Sigmoid colon (tissue), 7 donors: Measurements from ENCODE around the gene MMP2. TPM values are rescaled to one million over a fixed set of nuclear protein-coding genes. Genes with fewer than 3 reads are reported as not detected.

Experiments
- DNase-seq: peaks from one replicate; pipeline ENCODE4 v3.0.0-alpha.2; 2019
- H3K27ac ChIP-seq, 4 donors: fragments of 200-600 bp; sonication (generic); one replicate each; pipeline ENCODE4 v1.5.1; 2016 to 2019; ENCODE audit warnings: mild to moderate bottlenecking in 1 of 4
- H3K27me3 ChIP-seq, 3 donors: fragments of 200-600 bp; sonication (generic); one replicate each; pipeline ENCODE4 v1.5.1; 2019; ENCODE audit warnings: mild to moderate bottlenecking in 1 of 3
- H3K36me3 ChIP-seq, 4 donors: fragments of 200-600 bp; sonication (generic); one replicate each; pipeline ENCODE4 v1.5.1; 2016 to 2019
- H3K4me1 ChIP-seq, 4 donors: fragments of 200-600 bp; sonication (generic); one replicate each; pipeline ENCODE4 v1.5.1; 2017 to 2019
- H3K4me3 ChIP-seq, 4 donors: fragments of 200-600 bp; sonication (generic); one replicate each; pipeline ENCODE4 v1.5.1; 2017 to 2019; ENCODE audit warnings: mild to moderate bottlenecking in 2 of 4, moderate library complexity in 1 of 4
- H3K9me3 ChIP-seq, 4 donors: fragments of 200-600 bp in 3 of 4; sonication (generic) in 3 of 4; one replicate each; pipeline versions ENCODE4 v1.5.1 to v1.6.1; 2013 to 2019
- CTCF ChIP-seq, 4 experiments: fragments of 450-650 bp in 3 of 4; fragments of 200-600 bp in 1 of 4; IDR thresholded peaks; one replicate each; pipeline ENCODE4 v1.5.1; 2016 to 2019; ENCODE audit warnings: antibody characterized with exemption in 4 of 4, mild to moderate bottlenecking in 3 of 4, moderate library complexity in 2 of 4
- EP300 ChIP-seq, 4 donors: sonication (generic); formaldehyde crosslinking; IDR thresholded peaks; one replicate each; pipeline ENCODE4 v1.6.1; 2017; ENCODE audit warnings: antibody characterized with exemption in 4 of 4
- POLR2A ChIP-seq, 2 donors: fragments of 450-650 bp; IDR thresholded peaks; one replicate each; pipeline ENCODE4 v1.6.1; 2016; ENCODE audit warnings: antibody characterized with exemption in 2 of 2, mild to moderate bottlenecking in 2 of 2, moderate library complexity in 2 of 2
- POLR2AphosphoS5 ChIP-seq, 4 donors: sonication (generic); formaldehyde crosslinking; IDR thresholded peaks; one replicate each; pipeline ENCODE4 v1.6.1; 2017; ENCODE audit warnings: antibody characterized with exemption in 4 of 4
- WGBS, 2 donors: extraction: QIAGEN DNeasy Blood & Tissue Kit; methylation state at CpG; one replicate each; pipeline ENCODE4 v1.1.7; 2013; 5-methylcytosine and 5-hydroxymethylcytosine counted together
- intact Hi-C: fragments of 100-400 bp; cut with DNase I; formaldehyde crosslinking; loops from one replicate; pipeline ENCODE4 v1.15.1; 2023
- polyA plus RNA-seq, 3 donors: library from polyadenylated mRNA; stranded (reverse); fragments of 200-250 nt; gene quantifications; one replicate each; pipeline ENCODE4 v1.2.3, GENCODE V29; 2013
- total RNA-seq, 4 donors: library from RNA; depleted of rRNA; stranded (reverse); fragments of >200 nt; gene quantifications; one replicate each; pipeline ENCODE4 v1.1.0, GENCODE V29; 2016
- donor health status: healthy with polysubstance abuse.
- donor health status: Bipolar disorder and iron deficiency.
- donor health status: healthy.

The MMP2 gene
- total and polyA plus RNA-seq, 7 donors = 7.2 to 280 (median 142) TPM

DNA sequence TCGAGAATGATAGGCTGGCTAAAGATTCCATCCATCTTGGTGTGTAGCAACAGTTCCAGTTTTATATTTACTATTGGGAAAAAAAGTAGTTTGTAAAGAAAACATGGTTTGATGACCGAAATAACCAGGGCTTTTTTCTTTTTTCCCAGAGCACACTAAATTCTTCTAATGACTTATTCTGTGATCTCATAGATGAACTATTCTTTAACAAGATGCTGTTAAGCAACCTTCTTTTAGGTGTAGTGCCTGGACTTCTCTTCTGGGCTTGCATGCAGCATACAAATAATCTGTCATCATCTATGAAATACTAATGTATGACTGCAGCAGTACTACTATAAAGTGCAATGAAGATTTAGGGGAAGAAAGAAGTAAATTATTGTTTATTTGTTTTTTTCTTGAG lies 76.4 kb downstream of the MMP2 start:
- Histone ChIP-seq H3K27me3 (no peaks in the 10 kb centered on the region), H3K36me3 (peaks cover 0 to 7% (median 0%) of the 10 kb centered on the region in 4 donors), H3K4me3 (no peak overlapping the region), H3K9me3 (peaks cover 0 to 1% (median 0%) of the 10 kb centered on the region in 4 donors), H3K27ac (no peak overlapping the region), H3K4me1 (peaks cover 0 to 28% (median 21%) of the 10 kb centered on the region in 4 donors)
- 88 to 94% methylated on average over 2 of the region's 2 CpGs for WGBS, 2 donors
- no peak for TF ChIP-seq POLR2A (IDR thresholded peaks at IDR 0.05)
- no peak for TF ChIP-seq EP300 (IDR thresholded peaks at IDR 0.05)
- TF ChIP-seq POLR2AphosphoS5 (IDR thresholded peaks at IDR 0.05) = no peak
- no peak for TF ChIP-seq CTCF (IDR thresholded peaks at IDR 0.05)
- no peak for DNase-seq
- intact Hi-C loops = no loop called here

Other genes with a start within 250 kb of the MMP2 start
- gene IRX6, start 155.0 kb upstream of the MMP2 start, total RNA-seq = under 1 TPM in 3 of 4 donors, not detected in 1; under 0.01 to 0.83 (median 0.14) TPM
- under 1 TPM in 2 of 3 donors, not detected in 1; 0.23 to 0.60 TPM for gene IRX6, start 155.0 kb upstream of the MMP2 start, polyA plus RNA-seq
- gene LPCAT2, start 29.9 kb downstream of the MMP2 start, total RNA-seq = 10 to 100 TPM in 1 of 4 donors, 1 to 10 TPM in 3; 6.6 to 12.8 (median 9.4) TPM
- 1 to 10 TPM; 1.2 to 6.3 (median 2.3) TPM for gene LPCAT2, start 29.9 kb downstream of the MMP2 start, polyA plus RNA-seq
- gene CAPNS2, start 87.5 kb downstream of the MMP2 start, total RNA-seq = under 1 TPM in 2 of 4 donors, not detected in 2; 0.83 to 0.95 TPM
- gene CAPNS2, start 87.5 kb downstream of the MMP2 start, polyA plus RNA-seq = under 1 TPM in 1 of 3 donors, not detected in 2; 0.07 TPM
- under 1 TPM in 1 of 4 donors, not detected in 3; 0.14 TPM for gene SLC6A2, start 176.8 kb downstream of the MMP2 start, total RNA-seq
- gene SLC6A2, start 176.8 kb downstream of the MMP2 start, polyA plus RNA-seq = under 1 TPM in 1 of 3 donors, not detected in 2; 0.10 TPM